HepG2 (cell line): Measurements from ENCODE around the gene IRAK4. TPM values are rescaled to one million over a fixed set of nuclear protein-coding genes. Genes with fewer than 3 reads are reported as not detected.

Source experiments
- CCDC6 ChIP-seq: sonication (generic); formaldehyde crosslinking; IDR thresholded peaks from 2 replicates; pipeline ENCODE4 v1.8.1; 2022; ENCODE audit warnings: mild to moderate bottlenecking, missing genetic modification reagents, moderate library complexity
- FOXM1 ChIP-seq: sonication (generic); formaldehyde crosslinking; IDR thresholded peaks from 2 replicates; pipeline ENCODE4 v1.5.0; 2020; ENCODE audit warnings: missing genetic modification reagents
- HDAC1 ChIP-seq: sonication (generic); formaldehyde crosslinking; IDR thresholded peaks from 2 replicates; pipeline ENCODE4 v1.5.1; 2020; ENCODE audit warnings: mild to moderate bottlenecking, missing genetic modification reagents
- KDM6A ChIP-seq: IDR thresholded peaks from 2 replicates; pipeline ENCODE4 v1.6.1; 2016; ENCODE audit warnings: low read depth
- NCOA1 ChIP-seq: sonication (generic); formaldehyde crosslinking; IDR thresholded peaks from 2 replicates; pipeline ENCODE4 v1.9.0; 2021; ENCODE audit warnings: missing genetic modification reagents
- POLR2A ChIP-seq, 2 experiments: IDR thresholded peaks; 2 replicates each; pipeline ENCODE4 v1.6.1; 2011; ENCODE audit warnings: low read depth in 2 of 2, low read length in 2 of 2, mild to moderate bottlenecking in 1 of 2, moderate library complexity in 1 of 2; ENCODE audit not compliant: insufficient read depth in 1 of 2
- TEAD3 ChIP-seq: optimal IDR thresholded peaks from 2 replicates; pipeline ENCODE3; 2016; ENCODE audit warnings: borderline replicate concordance
- ZBTB7B ChIP-seq: sonication (generic); formaldehyde crosslinking; IDR thresholded peaks from 2 replicates; pipeline ENCODE4 v1.4.0; 2020; ENCODE audit warnings: missing genetic modification reagents
- polyA plus RNA-seq, 8 experiments: library from polyadenylated mRNA; depleted of rRNA in 3 of 8; stranded (reverse) in 7 of 8; unstranded in 1 of 8; fragments of >200 nt; fragmentation: Illumina TruSeq in 4 of 8; extraction: Trizol in 4 of 8; gene quantifications; 2 replicates each; pipeline versions ENCODE4 v1.2.1 to v1.2.3, GENCODE V29; 2011 to 2016; ENCODE audit warnings: low read depth in 4 of 8, missing spikeins in 1 of 8, mixed read lengths in 1 of 8; ENCODE audit not compliant: insufficient read depth in 1 of 8
- total RNA-seq, 5 experiments: library from RNA; depleted of rRNA; stranded (reverse); fragments of >200 nt; fragmentation: Illumina TruSeq; extraction: Trizol; gene quantifications; 2 replicates each; pipeline ENCODE4 v1.2.3, GENCODE V29; 2016; ENCODE audit warnings: low read depth in 1 of 5
- TF ChIP-seq, protein P1 (sequence below): sonication (generic); formaldehyde crosslinking; IDR thresholded peaks from 2 replicates; pipeline ENCODE4 v1.9.0; 2021; ENCODE audit warnings: mild to moderate bottlenecking, missing genetic modification reagents
- TF ChIP-seq, protein P2 (sequence below): IDR thresholded peaks from 2 replicates; pipeline ENCODE4 v1.6.1; 2012; ENCODE audit warnings: low read length, improper control_type of control experiment
- TF ChIP-seq, protein P3 (sequence below): sonication (generic); formaldehyde crosslinking; IDR thresholded peaks from 2 replicates; pipeline ENCODE4 v1.4.0; 2020; ENCODE audit warnings: missing genetic modification reagents
- TF ChIP-seq, protein P4 (sequence below): IDR thresholded peaks from 2 replicates; pipeline ENCODE4 v1.6.1; 2016; ENCODE audit warnings: mild to moderate bottlenecking
- TF ChIP-seq, protein P5 (sequence below): sonication (generic); formaldehyde crosslinking; IDR thresholded peaks from 2 replicates; pipeline ENCODE4 v1.5.0; 2020; ENCODE audit warnings: missing genetic modification reagents

IRAK4 gene
- total and polyA plus RNA-seq, 2 of the 13 experiments (the other 11 are each of a cell fraction or from before 2014, with no cell fraction given): 6.6 to 7.1 TPM

DNA sequence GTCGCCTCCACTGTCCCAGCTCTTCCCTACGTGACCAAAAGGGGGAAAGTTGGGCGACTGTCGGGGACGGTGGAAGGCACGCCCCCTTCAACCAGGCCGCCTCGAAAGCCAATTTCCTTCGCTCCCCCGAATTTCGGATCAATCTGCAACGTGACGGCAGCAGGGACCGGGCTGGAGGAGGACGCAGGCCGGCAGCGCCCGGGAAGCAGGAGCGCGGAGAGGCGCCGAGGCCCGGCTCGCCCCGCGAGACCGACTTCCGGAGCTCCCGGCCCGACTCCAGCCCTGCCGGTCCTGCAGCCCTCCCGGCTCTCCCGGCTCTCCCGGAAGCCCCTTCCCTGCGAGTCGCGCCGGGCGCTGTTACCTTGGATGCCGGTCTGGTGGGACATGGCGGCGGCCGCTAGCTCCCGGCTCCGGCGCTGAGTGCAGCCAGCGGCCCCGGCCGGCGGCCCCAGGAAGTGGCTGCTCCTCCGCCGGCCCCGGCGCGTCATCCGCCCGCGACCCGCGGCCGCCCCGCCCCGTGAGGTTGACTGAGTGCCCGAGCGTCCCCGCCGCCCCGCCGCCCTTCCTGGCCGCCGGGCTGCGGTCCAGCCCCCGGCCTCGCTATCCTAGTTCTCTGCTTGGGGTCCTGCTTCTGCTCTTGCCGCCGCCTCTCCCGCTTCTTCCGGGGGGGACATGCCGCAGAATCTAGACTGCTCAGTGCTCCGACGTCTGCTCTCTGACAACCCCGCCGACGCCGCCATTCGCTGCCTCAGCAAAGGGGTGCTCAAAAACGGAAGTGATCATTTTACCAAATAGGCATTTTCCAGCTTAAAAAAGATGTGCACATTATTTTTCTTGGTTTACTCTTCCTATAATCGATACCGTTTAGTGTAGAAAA lies 47.3 kb downstream of the IRAK4 start, which contains the start of gene TWF1 (continued):
- TF ChIP-seq TEAD3 (no peak), KDM6A (CRISPR knock-in tag) (no peak), HDAC1 (CRISPR knock-in tag) (peak; percentile 73), FOXM1 (CRISPR knock-in tag) (no peak), POLR2A (IDR thresholded peaks at IDR 0.05; ENCODE audit: insufficient read depth in 1 of 2, low read depth in 2 of 2, low read length in 2 of 2) (peak; percentile 67 to 81), NCOA1 (no peak), CCDC6 (no peak), ZBTB7B (CRISPR knock-in tag) (no peak)
- TF ChIP-seq, protein P1, sequence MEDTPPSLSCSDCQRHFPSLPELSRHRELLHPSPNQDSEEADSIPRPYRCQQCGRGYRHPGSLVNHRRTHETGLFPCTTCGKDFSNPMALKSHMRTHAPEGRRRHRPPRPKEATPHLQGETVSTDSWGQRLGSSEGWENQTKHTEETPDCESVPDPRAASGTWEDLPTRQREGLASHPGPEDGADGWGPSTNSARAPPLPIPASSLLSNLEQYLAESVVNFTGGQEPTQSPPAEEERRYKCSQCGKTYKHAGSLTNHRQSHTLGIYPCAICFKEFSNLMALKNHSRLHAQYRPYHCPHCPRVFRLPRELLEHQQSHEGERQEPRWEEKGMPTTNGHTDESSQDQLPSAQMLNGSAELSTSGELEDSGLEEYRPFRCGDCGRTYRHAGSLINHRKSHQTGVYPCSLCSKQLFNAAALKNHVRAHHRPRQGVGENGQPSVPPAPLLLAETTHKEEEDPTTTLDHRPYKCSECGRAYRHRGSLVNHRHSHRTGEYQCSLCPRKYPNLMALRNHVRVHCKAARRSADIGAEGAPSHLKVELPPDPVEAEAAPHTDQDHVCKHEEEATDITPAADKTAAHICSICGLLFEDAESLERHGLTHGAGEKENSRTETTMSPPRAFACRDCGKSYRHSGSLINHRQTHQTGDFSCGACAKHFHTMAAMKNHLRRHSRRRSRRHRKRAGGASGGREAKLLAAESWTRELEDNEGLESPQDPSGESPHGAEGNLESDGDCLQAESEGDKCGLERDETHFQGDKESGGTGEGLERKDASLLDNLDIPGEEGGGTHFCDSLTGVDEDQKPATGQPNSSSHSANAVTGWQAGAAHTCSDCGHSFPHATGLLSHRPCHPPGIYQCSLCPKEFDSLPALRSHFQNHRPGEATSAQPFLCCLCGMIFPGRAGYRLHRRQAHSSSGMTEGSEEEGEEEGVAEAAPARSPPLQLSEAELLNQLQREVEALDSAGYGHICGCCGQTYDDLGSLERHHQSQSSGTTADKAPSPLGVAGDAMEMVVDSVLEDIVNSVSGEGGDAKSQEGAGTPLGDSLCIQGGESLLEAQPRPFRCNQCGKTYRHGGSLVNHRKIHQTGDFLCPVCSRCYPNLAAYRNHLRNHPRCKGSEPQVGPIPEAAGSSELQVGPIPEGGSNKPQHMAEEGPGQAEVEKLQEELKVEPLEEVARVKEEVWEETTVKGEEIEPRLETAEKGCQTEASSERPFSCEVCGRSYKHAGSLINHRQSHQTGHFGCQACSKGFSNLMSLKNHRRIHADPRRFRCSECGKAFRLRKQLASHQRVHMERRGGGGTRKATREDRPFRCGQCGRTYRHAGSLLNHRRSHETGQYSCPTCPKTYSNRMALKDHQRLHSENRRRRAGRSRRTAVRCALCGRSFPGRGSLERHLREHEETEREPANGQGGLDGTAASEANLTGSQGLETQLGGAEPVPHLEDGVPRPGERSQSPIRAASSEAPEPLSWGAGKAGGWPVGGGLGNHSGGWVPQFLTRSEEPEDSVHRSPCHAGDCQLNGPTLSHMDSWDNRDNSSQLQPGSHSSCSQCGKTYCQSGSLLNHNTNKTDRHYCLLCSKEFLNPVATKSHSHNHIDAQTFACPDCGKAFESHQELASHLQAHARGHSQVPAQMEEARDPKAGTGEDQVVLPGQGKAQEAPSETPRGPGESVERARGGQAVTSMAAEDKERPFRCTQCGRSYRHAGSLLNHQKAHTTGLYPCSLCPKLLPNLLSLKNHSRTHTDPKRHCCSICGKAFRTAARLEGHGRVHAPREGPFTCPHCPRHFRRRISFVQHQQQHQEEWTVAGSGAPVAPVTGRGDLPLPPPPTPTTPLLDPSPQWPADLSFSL: no peak
- TF ChIP-seq, protein P2, sequence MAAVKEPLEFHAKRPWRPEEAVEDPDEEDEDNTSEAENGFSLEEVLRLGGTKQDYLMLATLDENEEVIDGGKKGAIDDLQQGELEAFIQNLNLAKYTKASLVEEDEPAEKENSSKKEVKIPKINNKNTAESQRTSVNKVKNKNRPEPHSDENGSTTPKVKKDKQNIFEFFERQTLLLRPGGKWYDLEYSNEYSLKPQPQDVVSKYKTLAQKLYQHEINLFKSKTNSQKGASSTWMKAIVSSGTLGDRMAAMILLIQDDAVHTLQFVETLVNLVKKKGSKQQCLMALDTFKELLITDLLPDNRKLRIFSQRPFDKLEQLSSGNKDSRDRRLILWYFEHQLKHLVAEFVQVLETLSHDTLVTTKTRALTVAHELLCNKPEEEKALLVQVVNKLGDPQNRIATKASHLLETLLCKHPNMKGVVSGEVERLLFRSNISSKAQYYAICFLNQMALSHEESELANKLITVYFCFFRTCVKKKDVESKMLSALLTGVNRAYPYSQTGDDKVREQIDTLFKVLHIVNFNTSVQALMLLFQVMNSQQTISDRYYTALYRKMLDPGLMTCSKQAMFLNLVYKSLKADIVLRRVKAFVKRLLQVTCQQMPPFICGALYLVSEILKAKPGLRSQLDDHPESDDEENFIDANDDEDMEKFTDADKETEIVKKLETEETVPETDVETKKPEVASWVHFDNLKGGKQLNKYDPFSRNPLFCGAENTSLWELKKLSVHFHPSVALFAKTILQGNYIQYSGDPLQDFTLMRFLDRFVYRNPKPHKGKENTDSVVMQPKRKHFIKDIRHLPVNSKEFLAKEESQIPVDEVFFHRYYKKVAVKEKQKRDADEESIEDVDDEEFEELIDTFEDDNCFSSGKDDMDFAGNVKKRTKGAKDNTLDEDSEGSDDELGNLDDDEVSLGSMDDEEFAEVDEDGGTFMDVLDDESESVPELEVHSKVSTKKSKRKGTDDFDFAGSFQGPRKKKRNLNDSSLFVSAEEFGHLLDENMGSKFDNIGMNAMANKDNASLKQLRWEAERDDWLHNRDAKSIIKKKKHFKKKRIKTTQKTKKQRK: no peak
- TF ChIP-seq, protein P3, sequence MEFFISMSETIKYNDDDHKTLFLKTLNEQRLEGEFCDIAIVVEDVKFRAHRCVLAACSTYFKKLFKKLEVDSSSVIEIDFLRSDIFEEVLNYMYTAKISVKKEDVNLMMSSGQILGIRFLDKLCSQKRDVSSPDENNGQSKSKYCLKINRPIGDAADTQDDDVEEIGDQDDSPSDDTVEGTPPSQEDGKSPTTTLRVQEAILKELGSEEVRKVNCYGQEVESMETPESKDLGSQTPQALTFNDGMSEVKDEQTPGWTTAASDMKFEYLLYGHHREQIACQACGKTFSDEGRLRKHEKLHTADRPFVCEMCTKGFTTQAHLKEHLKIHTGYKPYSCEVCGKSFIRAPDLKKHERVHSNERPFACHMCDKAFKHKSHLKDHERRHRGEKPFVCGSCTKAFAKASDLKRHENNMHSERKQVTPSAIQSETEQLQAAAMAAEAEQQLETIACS: peak; percentile 16; the same call in 1 of the 2 replicates
- TF ChIP-seq, protein P4, sequence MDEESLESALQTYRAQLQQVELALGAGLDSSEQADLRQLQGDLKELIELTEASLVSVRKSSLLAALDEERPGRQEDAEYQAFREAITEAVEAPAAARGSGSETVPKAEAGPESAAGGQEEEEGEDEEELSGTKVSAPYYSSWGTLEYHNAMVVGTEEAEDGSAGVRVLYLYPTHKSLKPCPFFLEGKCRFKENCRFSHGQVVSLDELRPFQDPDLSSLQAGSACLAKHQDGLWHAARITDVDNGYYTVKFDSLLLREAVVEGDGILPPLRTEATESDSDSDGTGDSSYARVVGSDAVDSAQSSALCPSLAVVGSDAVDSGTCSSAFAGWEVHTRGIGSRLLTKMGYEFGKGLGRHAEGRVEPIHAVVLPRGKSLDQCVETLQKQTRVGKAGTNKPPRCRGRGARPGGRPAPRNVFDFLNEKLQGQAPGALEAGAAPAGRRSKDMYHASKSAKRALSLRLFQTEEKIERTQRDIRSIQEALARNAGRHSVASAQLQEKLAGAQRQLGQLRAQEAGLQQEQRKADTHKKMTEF (CRISPR knock-in tag): peak; percentile 60; the same call in 1 of the 2 replicates
- TF ChIP-seq, protein P5, sequence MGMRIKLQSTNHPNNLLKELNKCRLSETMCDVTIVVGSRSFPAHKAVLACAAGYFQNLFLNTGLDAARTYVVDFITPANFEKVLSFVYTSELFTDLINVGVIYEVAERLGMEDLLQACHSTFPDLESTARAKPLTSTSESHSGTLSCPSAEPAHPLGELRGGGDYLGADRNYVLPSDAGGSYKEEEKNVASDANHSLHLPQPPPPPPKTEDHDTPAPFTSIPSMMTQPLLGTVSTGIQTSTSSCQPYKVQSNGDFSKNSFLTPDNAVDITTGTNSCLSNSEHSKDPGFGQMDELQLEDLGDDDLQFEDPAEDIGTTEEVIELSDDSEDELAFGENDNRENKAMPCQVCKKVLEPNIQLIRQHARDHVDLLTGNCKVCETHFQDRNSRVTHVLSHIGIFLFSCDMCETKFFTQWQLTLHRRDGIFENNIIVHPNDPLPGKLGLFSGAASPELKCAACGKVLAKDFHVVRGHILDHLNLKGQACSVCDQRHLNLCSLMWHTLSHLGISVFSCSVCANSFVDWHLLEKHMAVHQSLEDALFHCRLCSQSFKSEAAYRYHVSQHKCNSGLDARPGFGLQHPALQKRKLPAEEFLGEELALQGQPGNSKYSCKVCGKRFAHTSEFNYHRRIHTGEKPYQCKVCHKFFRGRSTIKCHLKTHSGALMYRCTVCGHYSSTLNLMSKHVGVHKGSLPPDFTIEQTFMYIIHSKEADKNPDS: 0 out of 2 replicates have a peak, but pooled peaks have one; percentile 60
